CD14-positive monocyte (primary cell): ENCODE results near the gene DIRAS1. TPM values are rescaled to one million over a fixed set of nuclear protein-coding genes. Genes with fewer than 3 reads are reported as not detected.

Source experiments
- DNase-seq, 3 donors: peaks; one replicate each; pipeline ENCODE4 v3.0.0-alpha.2; 2011 to 2022
- H2AFZ ChIP-seq: 2 replicates; pipeline ENCODE4 v1.6.0; 2012; ENCODE audit warnings: mild to moderate bottlenecking, low read depth, low read length, inconsistent platforms; ENCODE audit not compliant: insufficient read depth, poor library complexity, severe bottlenecking
- H3K27ac ChIP-seq, 2 donors: 1 replicate in 1 of 2; 2 replicates in 1 of 2; pipeline ENCODE4 v1.5.1; 2012 to 2013; ENCODE audit warnings: low read length in 2 of 2, control low read depth in 1 of 2, inconsistent platforms in 1 of 2, low read depth in 1 of 2, mild to moderate bottlenecking in 1 of 2
- H3K27me3 ChIP-seq, 2 donors: one replicate each; pipeline versions ENCODE4 v1.6.0 to v1.6.1; 2011 to 2013; ENCODE audit warnings: low read length in 2 of 2; ENCODE audit not compliant: control insufficient read depth in 2 of 2, insufficient read depth in 2 of 2
- H3K36me3 ChIP-seq, 2 donors: replicated peaks in 1 of 2; 1 replicate in 1 of 2; 2 replicates in 1 of 2; pipeline versions ENCODE4 v1.5.1 to v1.6.1; 2012 to 2013; ENCODE audit warnings: low read length in 2 of 2, control low read depth in 1 of 2, inconsistent platforms in 1 of 2, mild to moderate bottlenecking in 1 of 2; ENCODE audit not compliant: insufficient read depth in 2 of 2, control insufficient read depth in 1 of 2
- H3K4me1 ChIP-seq, 2 donors: 1 replicate in 1 of 2; 2 replicates in 1 of 2; pipeline versions ENCODE4 v1.5.1 to v1.6.1; 2012 to 2013; ENCODE audit warnings: low read length in 2 of 2, control low read depth in 1 of 2, inconsistent platforms in 1 of 2, mild to moderate bottlenecking in 1 of 2, moderate library complexity in 1 of 2; ENCODE audit not compliant: insufficient read depth in 2 of 2, control insufficient read depth in 1 of 2
- H3K4me2 ChIP-seq: replicated peaks from 2 replicates; pipeline ENCODE3; 2012; ENCODE audit warnings: low read length, moderate library complexity, mild to moderate bottlenecking; ENCODE audit not compliant: poor library complexity, severe bottlenecking; ENCODE audit errors: extremely low read depth
- H3K4me3 ChIP-seq, 3 experiments: fragments of 200-600 bp in 1 of 3; sonication (generic) in 1 of 3; replicated peaks in 1 of 3; 1 replicate in 2 of 3; 2 replicates in 1 of 3; pipeline ENCODE4 v1.5.1; 2011 to 2013; ENCODE audit warnings: low read length in 3 of 3, mild to moderate bottlenecking in 3 of 3, control low read depth in 2 of 3, low read depth in 2 of 3, inconsistent platforms in 1 of 3, moderate library complexity in 1 of 3
- H3K79me2 ChIP-seq: 2 replicates; pipeline ENCODE4 v1.6.0; 2012; ENCODE audit warnings: mild to moderate bottlenecking, control low read depth, inconsistent platforms, low read length, moderate library complexity; ENCODE audit not compliant: insufficient read depth
- H3K9ac ChIP-seq: 2 replicates; pipeline ENCODE4 v1.6.0; 2017; ENCODE audit warnings: low read length, mild to moderate bottlenecking; ENCODE audit not compliant: insufficient read depth, poor library complexity, severe bottlenecking
- H3K9me3 ChIP-seq, 2 donors: replicated peaks in 1 of 2; 1 replicate in 1 of 2; 2 replicates in 1 of 2; pipeline versions ENCODE4 v1.5.1 to v1.6.1; 2012 to 2013; ENCODE audit warnings: low read length in 2 of 2, control low read depth in 1 of 2; ENCODE audit not compliant: control insufficient read depth in 1 of 2, insufficient read depth in 1 of 2
- H4K20me1 ChIP-seq: 2 replicates; pipeline ENCODE4 v1.6.0; 2012; ENCODE audit warnings: mild to moderate bottlenecking, low read length, control low read depth, moderate library complexity; ENCODE audit not compliant: insufficient read depth
- H3K27ac Mint-ChIP-seq, 7 donors: one replicate each; pipeline ENCODE4 v1.8.0; 2020; ENCODE audit warnings: mild to moderate bottlenecking in 7 of 7, mixed read lengths in 7 of 7, moderate library complexity in 6 of 7, inconsistent platforms in 2 of 7
- H3K27me3 Mint-ChIP-seq, 3 donors: one replicate each; pipeline ENCODE4 v1.8.0; 2021 to 2022; ENCODE audit warnings: low read depth in 3 of 3, mild to moderate bottlenecking in 3 of 3, mixed read lengths in 3 of 3, moderate library complexity in 3 of 3, inconsistent platforms in 1 of 3
- H3K36me3 Mint-ChIP-seq, 2 donors: one replicate each; pipeline ENCODE4 v1.8.0; 2020; ENCODE audit warnings: mixed read lengths in 2 of 2, inconsistent platforms in 1 of 2, mild to moderate bottlenecking in 1 of 2
- H3K4me1 Mint-ChIP-seq: one replicate; pipeline ENCODE4 v1.8.0; 2020; ENCODE audit warnings: mild to moderate bottlenecking, mixed read lengths
- H3K4me3 Mint-ChIP-seq, 2 donors: one replicate each; pipeline ENCODE4 v1.8.0; 2020; ENCODE audit warnings: mild to moderate bottlenecking in 2 of 2, mixed read lengths in 2 of 2, moderate library complexity in 1 of 2
- H3K9me3 Mint-ChIP-seq, 7 donors: one replicate each; pipeline ENCODE4 v1.8.0; 2020 to 2022; ENCODE audit warnings: mixed read lengths in 7 of 7, mild to moderate bottlenecking in 6 of 7, moderate library complexity in 6 of 7, inconsistent platforms in 2 of 7
- CTCF ChIP-seq: fragments of 200-600 bp; IDR thresholded peaks from one replicate; pipeline ENCODE4 v1.8.0; 2022; ENCODE audit warnings: antibody characterized with exemption, mild to moderate bottlenecking
- WGBS: methylation state at CpG from one replicate; pipeline ENCODE4 v1.1.5; 2013; ENCODE audit warnings: missing lambda C conversion rate; ENCODE audit not compliant: insufficient coverage; 5-methylcytosine and 5-hydroxymethylcytosine counted together
- intact Hi-C, 2 donors: fragments of 100-400 bp; cut with micrococcal nuclease; formaldehyde crosslinking; loops; one replicate each; pipeline versions ENCODE4 v1.15.0 to v1.15.1; 2023
- polyA plus RNA-seq, 3 donors: library from polyadenylated mRNA; depleted of rRNA in 1 of 3; unstranded in 2 of 3; stranded (reverse) in 1 of 3; fragments of 300-500 nt in 2 of 3; fragments of >200 nt in 1 of 3; fragmentation: Illumina TruSeq in 2 of 3; gene quantifications; 1 replicate in 2 of 3; 2 replicates in 1 of 3; pipeline ENCODE4 v1.2.3, GENCODE V29; 2012 to 2021

Gene DIRAS1
- polyA plus RNA-seq, 3 donors: 0.04 TPM; not detected in 2

DNA sequence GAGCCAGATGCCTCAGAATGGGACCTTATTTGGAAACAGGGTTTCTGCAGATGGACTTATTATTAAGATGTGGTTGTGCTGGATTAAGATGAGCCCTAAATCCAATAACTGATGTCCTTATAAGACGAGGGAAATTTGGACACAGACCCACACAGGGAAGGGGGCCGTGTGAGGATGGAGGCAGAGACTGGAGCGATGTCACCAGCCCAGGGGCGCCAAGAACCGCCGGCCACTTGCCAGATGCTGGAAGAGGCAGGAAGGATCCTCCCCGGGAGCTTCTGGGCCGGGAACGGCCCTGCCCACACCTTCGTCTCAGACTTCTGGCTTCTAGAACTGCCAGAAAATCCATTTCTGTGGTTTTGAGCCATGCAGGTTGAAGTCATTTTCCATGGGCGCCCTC lies 45.3 kb downstream of the DIRAS1 start:
- H3K79me2 ChIP-seq: no peaks in the 10 kb centered on the region
- no peak overlapping the region for H3K4me2 ChIP-seq
- Mint-ChIP-seq H3K4me3 (no peak overlapping the region), H3K9me3 (peaks cover 0 to 6% (median 1%) of the 10 kb centered on the region in 7 donors), H3K27ac (peak overlapping the region in 1 of 7 donors; percentile 3), H3K27me3 (peaks cover 0 to 2% (median 0%) of the 10 kb centered on the region in 3 donors), H3K4me1 (peaks cover 45% of the 10 kb centered on the region), H3K36me3 (peaks cover 0 to 2% of the 10 kb centered on the region in 2 donors)
- TF ChIP-seq CTCF: no peak
- 94% methylated on average over 11 of the region's 11 CpGs for WGBS
- H4K20me1 ChIP-seq: no peaks in the 10 kb centered on the region
- no peak overlapping the region for H3K4me3 ChIP-seq
- H3K27ac ChIP-seq: no peak overlapping the region
- no peak for DNase-seq
- intact Hi-C loops: no loop called here
- peaks cover 22 to 27% of the 10 kb centered on the region in 2 donors for H3K4me1 ChIP-seq
- no peaks in the 10 kb centered on the region for H3K27me3 ChIP-seq
- H3K9ac ChIP-seq: no peak overlapping the region
- H3K36me3 ChIP-seq: no peaks in the 10 kb centered on the region
- H3K9me3 ChIP-seq: no peaks in the 10 kb centered on the region
- H2AFZ ChIP-seq: no peak overlapping the region

DNA sequence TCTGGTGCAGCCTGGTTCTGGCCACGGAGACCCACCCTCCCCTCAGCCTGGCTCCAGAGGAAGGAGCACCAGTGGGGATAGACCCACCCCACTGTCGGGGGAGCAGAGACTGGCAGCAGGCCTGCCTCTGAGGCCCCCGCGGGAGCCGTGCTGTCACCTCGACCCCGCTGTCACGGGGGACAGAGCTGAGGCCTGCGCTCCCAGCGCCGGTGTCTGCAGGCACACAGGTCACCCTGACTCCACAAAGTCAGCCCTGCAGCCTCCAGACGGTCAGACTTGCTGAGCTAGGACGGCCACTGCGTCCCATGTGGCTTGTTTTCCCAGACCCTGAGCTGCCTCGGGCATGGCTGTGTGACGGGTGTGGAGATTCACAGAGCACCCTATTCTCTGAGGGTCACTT lies 51.0 kb downstream of the DIRAS1 start:
- H4K20me1 ChIP-seq: no peaks in the 10 kb centered on the region
- no peak overlapping the region for H3K27ac ChIP-seq
- Mint-ChIP-seq H3K27ac (no peak overlapping the region), H3K4me3 (no peak overlapping the region), H3K9me3 (no peaks in the 10 kb centered on the region), H3K4me1 (peaks cover 10% of the 10 kb centered on the region), H3K36me3 (peaks cover 0 to 3% of the 10 kb centered on the region in 2 donors), H3K27me3 (peaks cover 0 to 2% (median 1%) of the 10 kb centered on the region in 3 donors)
- no peak for DNase-seq
- no peaks in the 10 kb centered on the region for H3K27me3 ChIP-seq
- intact Hi-C loops: no loop called here
- H3K4me1 ChIP-seq: peaks cover 5 to 7% of the 10 kb centered on the region in 2 donors
- no peaks in the 10 kb centered on the region for H3K9me3 ChIP-seq
- H3K4me3 ChIP-seq: no peak overlapping the region
- 96% methylated on average over 14 of the region's 16 CpGs for WGBS
- no peak overlapping the region for H3K9ac ChIP-seq
- no peak for TF ChIP-seq CTCF
- H3K79me2 ChIP-seq: no peaks in the 10 kb centered on the region
- H2AFZ ChIP-seq: no peak overlapping the region
- no peaks in the 10 kb centered on the region for H3K36me3 ChIP-seq
- H3K4me2 ChIP-seq: no peak overlapping the region
